Rectal smooth muscle tissue (tissue), 1 donor: ENCODE data around the gene WLS.

Source experiments
- H3K27ac ChIP-seq: one replicate; pipeline ENCODE4 v1.7.0; 2013; ENCODE audit warnings: low read depth, low read length, inconsistent platforms
- H3K27me3 ChIP-seq: one replicate; pipeline ENCODE4 v1.7.0; 2013; ENCODE audit warnings: low read length; ENCODE audit not compliant: control insufficient read depth, insufficient read depth
- H3K36me3 ChIP-seq: one replicate; pipeline ENCODE4 v1.7.0; 2013; ENCODE audit warnings: low read length; ENCODE audit not compliant: control insufficient read depth, insufficient read depth
- H3K4me1 ChIP-seq: one replicate; pipeline ENCODE4 v1.7.0; 2013; ENCODE audit warnings: low read length; ENCODE audit not compliant: control insufficient read depth, insufficient read depth
- H3K4me3 ChIP-seq: one replicate; pipeline ENCODE4 v1.7.0; 2013; ENCODE audit warnings: low read length
- H3K9ac ChIP-seq: one replicate; pipeline ENCODE4 v1.7.0; 2013; ENCODE audit warnings: low read length

Gene WLS

DNA sequence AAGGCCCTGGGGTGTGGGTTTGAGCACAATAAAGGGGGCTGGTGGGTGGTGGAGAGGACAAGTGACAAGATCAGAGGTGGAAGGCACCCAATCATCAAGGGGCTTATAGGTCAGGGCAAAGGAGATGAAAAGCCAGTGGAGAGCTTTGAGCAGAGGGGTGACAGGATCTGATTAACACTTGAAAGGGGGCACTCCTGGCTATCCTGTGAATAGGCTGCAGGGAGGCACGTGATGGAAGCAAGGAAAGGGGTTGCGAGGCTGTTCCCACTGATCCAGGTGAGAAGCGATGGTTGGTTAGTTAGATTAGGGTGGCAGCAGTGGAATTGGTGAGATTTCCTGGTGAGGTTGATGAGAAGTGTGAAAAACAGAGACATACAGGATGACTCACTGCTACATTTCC, 80.6 kb downstream of the WLS start:
- Histone ChIP-seq H3K36me3 (peaks cover 25% of the 10 kb centered on the region), H3K4me3 (no peak overlapping the region), H3K4me1 (no peaks in the 10 kb centered on the region), H3K27me3 (no peaks in the 10 kb centered on the region), H3K27ac (no peak overlapping the region), H3K9ac (no peak overlapping the region)

DNA sequence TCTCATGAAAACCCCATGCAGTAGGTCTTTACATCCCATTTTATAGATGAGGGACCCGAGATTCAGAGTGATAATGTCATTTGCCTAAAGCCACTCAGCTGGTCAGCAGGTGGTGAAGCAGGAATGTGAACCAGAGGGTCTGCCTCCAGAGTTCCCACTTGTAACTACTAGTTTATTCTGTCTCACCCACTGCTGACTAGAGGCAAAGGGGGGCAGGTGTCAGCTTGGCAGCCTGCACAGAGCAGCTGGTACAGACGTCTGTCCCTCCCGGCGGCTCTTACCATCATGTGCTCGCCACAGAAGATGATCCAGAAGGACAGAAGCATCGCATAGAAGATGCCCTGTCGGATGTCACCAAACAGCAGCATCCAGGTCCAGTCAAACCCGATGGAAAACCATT, 82.4 kb downstream of the WLS start:
- peaks cover 3% of the 10 kb centered on the region for H3K4me1 ChIP-seq
- H3K9ac ChIP-seq = no peak overlapping the region
- H3K27me3 ChIP-seq = no peaks in the 10 kb centered on the region
- H3K27ac ChIP-seq = no peak overlapping the region
- H3K4me3 ChIP-seq = no peak overlapping the region
- peaks cover 25% of the 10 kb centered on the region for H3K36me3 ChIP-seq

DNA sequence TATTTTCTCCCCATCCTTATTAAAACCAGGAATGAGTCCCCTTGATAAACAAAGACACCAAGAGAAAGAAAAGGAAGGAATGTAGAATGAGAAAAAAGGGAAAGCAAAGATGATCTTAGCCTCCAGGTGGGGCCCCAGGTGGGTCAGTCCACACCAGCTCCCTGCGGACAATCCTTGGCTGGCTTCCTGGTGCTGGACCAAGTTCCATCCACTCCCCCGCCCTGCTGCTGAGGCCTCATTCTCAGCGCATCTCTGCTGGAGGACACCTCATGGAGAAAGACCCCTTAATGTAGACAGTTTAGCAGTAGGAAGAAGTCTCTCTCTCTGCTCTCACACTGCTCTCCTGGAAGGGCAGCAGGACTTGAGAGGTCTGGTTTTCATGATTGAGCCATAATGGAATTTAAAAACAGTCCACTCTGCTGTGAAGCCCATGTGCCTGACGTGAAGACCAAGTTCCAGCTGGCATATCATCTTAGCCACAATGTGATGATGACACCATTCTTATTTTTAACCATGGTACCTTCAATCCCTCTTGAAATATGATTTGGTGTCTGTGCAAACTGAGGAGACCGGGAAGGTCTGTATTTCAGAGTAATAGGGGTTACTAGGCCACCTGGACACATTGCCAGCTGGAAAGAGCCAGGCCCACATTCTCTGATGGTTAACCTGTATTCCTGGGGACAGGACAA, 83.1 kb downstream of the WLS start:
- Histone ChIP-seq H3K4me3 (no peak overlapping the region), H3K27me3 (no peaks in the 10 kb centered on the region), H3K36me3 (peaks cover 25% of the 10 kb centered on the region), H3K9ac (no peak overlapping the region), H3K27ac (no peak overlapping the region), H3K4me1 (peaks cover 3% of the 10 kb centered on the region)

- Histone ChIP-seq H3K36me3 (peaks cover 25% of the 10 kb centered on the region), H3K4me3 (no peak overlapping the region), H3K27me3 (no peaks in the 10 kb centered on the region), H3K27ac (no peak overlapping the region), H3K4me1 (peaks cover 3% of the 10 kb centered on the region), H3K9ac (no peak overlapping the region)
Observed at GRCh38 chr1:68148631-68149030, 83.7 kb downstream of the WLS start.

DNA sequence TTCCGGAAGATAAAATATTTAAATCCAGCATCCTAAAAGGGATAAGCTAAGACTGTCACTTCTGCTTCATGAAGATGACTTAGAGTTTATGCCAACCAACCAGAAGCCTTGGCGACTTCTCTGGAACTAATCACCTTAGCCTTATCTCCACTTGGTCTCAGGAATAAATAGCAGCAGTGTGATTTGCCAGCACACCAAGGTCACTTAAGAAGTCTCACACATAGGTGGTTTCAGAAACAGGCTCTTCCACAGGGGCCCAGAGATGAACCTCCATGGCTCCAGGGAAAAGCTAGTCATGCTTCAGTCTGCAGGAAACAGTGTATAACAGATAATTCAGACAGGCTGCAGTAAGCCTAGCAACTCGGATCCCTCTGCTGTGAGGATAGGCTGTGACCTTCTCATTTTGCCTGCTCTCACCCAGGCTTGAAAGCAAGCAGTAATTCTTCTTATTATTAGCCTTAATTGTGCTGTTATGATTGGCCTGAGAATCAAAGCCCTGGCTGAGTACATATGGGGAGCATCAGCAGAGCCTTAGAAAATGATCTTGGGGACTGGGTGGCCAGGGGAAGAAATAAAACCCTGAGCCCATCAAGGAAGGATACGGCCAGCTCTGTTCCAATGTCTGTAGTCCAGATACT, 84.7 kb downstream of the WLS start:
- Histone ChIP-seq H3K27me3 (no peaks in the 10 kb centered on the region), H3K27ac (no peak overlapping the region), H3K4me3 (no peak overlapping the region), H3K4me1 (peaks cover 8% of the 10 kb centered on the region), H3K36me3 (peaks cover 24% of the 10 kb centered on the region), H3K9ac (no peak overlapping the region)

- Histone ChIP-seq H3K4me3 (no peak overlapping the region), H3K4me1 (peaks cover 24% of the 10 kb centered on the region), H3K9ac (no peak overlapping the region), H3K27ac (no peak overlapping the region), H3K36me3 (peaks cover 16% of the 10 kb centered on the region), H3K27me3 (no peaks in the 10 kb centered on the region)
Observed at GRCh38 chr1:68145418-68146126, 86.8 kb downstream of the WLS start.

GRCh38 chr1:68144856-68145255, 87.5 kb downstream of the WLS start:
- no peak overlapping the region for H3K4me3 ChIP-seq
- no peak overlapping the region for H3K9ac ChIP-seq
- H3K27ac ChIP-seq = no peak overlapping the region
- H3K27me3 ChIP-seq = no peaks in the 10 kb centered on the region
- peaks cover 13% of the 10 kb centered on the region for H3K36me3 ChIP-seq
- H3K4me1 ChIP-seq = peaks cover 28% of the 10 kb centered on the region

DNA sequence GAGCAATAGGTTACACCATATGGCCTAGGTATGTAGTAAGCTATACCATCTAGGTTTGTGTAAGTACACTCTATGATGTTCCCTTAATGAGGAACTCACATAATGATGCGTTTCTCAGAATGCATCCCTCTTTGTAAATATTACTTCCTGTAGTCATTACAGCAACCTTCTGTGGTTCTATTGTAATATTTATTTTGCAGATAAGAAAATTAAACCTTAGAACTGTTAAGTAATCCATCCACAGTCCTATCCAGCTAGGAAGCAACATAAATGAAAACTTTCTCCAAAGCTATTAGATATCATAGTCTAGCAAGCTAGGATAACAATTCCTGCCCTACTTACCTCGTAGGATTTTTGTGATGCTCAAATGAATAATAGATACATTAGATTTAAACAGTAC, 88.7 kb downstream of the WLS start:
- no peak overlapping the region for H3K27ac ChIP-seq
- H3K4me3 ChIP-seq = no peak overlapping the region
- peaks cover 28% of the 10 kb centered on the region for H3K4me1 ChIP-seq
- no peaks in the 10 kb centered on the region for H3K27me3 ChIP-seq
- H3K36me3 ChIP-seq = peaks cover 11% of the 10 kb centered on the region
- H3K9ac ChIP-seq = no peak overlapping the region

GRCh38 chr1:68142461-68142860, 89.9 kb downstream of the WLS start:
- Histone ChIP-seq H3K36me3 (peaks cover 5% of the 10 kb centered on the region), H3K4me3 (no peak overlapping the region), H3K9ac (no peak overlapping the region), H3K27me3 (no peaks in the 10 kb centered on the region), H3K4me1 (peaks cover 28% of the 10 kb centered on the region), H3K27ac (peak overlapping the region; percentile 82)

DNA sequence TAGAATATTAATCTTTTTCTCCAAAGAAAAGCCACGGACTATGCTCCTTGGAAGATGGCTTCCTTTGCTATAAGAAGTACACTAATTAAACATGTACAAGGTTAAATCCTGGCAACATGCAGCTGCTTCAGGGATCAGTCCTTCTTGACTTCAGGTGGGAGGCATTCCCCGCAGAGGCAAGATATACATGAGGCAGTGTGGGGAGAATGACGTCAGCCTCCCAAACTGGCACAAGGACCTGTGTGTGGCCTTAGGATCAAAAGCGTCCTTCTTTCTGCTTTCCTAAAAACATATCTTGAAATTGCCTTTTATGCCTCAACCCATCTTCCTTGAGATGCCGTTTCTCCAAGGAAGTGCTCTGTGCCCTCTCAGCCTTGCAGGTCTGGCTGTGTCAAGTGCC, 90.3 kb downstream of the WLS start:
- H3K27me3 ChIP-seq = no peaks in the 10 kb centered on the region
- peaks cover 28% of the 10 kb centered on the region for H3K4me1 ChIP-seq
- no peak overlapping the region for H3K4me3 ChIP-seq
- peaks cover 3% of the 10 kb centered on the region for H3K36me3 ChIP-seq
- peak overlapping the region; percentile 82 for H3K27ac ChIP-seq
- H3K9ac ChIP-seq = no peak overlapping the region

DNA sequence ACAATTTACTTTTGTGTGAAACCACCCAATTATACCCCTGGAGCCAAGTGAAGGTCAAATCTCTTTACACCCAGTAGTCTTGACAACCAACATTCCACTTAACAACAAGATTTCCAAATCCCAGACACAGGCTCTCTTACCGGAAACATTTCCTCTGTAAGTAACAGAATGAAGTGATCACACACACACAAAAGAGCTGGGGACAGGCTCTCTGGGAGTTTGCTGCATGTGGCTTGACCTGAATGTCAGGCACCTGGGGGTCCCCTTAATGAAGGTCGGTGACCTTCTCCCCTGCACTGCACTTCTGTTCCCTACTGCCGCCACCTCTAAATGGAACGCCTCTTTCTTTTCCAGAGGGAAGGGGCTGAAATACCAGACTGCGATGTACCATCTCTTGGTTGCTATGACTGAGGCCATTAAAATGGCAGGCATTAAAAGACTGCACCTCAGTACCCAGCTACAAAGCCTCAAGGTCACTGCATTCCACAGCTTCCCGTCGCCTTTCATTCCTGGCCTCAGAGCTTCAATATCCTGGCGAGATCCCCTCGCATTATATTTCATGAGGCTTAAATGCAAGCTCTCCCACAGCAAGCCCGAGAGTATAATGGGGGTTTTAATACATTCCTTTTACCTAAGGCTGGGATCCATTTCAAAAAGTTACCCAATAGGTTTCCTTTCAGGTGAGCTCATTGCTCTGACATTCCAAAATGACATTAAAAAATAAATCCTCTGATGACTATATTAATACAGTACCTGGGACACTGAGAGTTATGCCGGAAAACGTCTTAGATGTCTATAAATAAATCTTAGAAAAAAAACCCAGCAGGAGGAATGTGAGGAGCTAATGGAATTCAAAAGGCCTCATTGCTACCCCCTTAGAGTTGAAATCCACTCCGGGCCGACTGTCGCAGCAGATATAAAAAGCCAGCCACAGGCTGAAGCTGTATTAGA, 91.0 kb downstream of the WLS start:
- no peak overlapping the region for H3K9ac ChIP-seq
- H3K36me3 ChIP-seq = peaks cover 6% of the 10 kb centered on the region
- no peaks in the 10 kb centered on the region for H3K27me3 ChIP-seq
- peak overlapping the region; percentile 82 for H3K27ac ChIP-seq
- peaks cover 28% of the 10 kb centered on the region for H3K4me1 ChIP-seq
- H3K4me3 ChIP-seq = no peak overlapping the region

DNA sequence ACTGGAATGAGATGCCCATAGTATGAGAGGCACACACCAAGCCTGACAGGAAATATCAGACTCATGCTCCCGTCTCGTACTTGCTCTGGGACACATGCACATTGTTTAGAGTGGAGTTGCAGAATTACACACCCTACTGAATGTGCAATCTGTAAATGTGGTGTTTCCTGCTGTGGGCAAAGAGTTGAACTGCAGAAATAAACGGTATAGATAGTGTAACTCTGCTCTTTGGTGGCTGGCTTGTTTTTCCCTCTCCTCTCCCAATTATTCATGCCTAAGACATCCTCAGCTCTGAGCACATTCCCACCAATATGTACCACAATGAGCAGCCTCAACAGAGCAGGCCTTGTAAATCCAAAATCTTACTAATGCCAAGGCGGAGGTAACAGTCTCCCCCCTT, 91.8 kb downstream of the WLS start:
- Histone ChIP-seq H3K27me3 (no peaks in the 10 kb centered on the region), H3K9ac (no peak overlapping the region), H3K36me3 (peaks cover 10% of the 10 kb centered on the region), H3K27ac (peak overlapping the region; percentile 82), H3K4me3 (no peak overlapping the region), H3K4me1 (peaks cover 26% of the 10 kb centered on the region)
